ENCODE measurements around the gene TLE3. TPM values are rescaled to one million over a fixed set of nuclear protein-coding genes. Genes with fewer than 3 reads are reported as not detected.

TLE3 gene
- total RNA-seq, 1 experiment from 2014 or later = 83.5 TPM

DNA sequence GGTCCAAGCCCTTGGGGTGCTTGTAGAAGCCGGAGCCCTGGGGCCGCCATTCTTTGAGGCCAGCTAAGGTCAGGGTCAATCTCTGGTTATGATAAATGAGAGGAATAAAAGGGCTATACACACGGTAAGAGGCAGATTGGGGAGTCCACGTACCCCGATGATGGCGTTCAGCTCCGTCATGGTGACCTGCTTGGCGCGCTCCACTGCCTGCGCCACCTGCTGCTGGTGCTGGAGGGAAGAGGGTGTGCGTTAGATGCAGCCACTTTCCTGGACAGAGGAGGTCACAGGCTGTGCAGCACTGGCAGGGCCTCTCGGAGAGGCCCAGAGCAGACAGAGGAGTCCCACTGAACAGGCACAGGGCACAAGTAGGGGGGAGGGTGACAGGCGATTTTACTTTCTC is 23.3 kb downstream of the TLE3 start:
- DNase-seq = no peak
- Histone ChIP-seq H3K4me3 (ENCODE audit: insufficient read depth, low read depth, low read length) (no peak overlapping the region), H3K36me3 (replicated peaks; ENCODE audit: control insufficient read depth, insufficient read depth, low read length) (peaks cover 41% of the 10 kb centered on the region), H3K27me3 (ENCODE audit: control insufficient read depth, insufficient read depth, low read length) (no peaks in the 10 kb centered on the region)

DNA sequence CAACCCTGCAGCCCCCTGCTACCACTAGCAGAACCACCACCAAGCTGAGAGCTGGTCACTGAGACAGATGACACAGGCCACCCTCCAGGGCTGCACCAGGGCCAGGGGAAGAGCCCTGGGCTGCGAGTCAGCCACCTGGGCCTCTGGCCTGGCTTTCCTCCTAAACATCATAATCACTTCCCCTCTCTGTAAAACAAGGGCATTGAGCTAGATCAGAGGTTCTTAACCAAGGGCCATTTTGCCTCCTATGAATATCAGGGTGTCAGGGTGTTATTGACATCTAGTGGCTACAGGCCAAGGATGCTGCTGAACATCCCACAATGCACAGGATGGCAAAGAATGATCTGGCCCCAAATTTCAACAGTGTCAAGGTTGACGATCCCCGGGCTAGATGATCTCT is 25.2 kb downstream of the TLE3 start:
- peaks cover 50% of the 10 kb centered on the region for H3K36me3 ChIP-seq (replicated peaks; ENCODE audit: control insufficient read depth, insufficient read depth, low read length)
- H3K4me3 ChIP-seq (ENCODE audit: insufficient read depth, low read depth, low read length) = no peak overlapping the region
- no peaks in the 10 kb centered on the region for H3K27me3 ChIP-seq (ENCODE audit: control insufficient read depth, insufficient read depth, low read length)
- no peak for DNase-seq

DNA sequence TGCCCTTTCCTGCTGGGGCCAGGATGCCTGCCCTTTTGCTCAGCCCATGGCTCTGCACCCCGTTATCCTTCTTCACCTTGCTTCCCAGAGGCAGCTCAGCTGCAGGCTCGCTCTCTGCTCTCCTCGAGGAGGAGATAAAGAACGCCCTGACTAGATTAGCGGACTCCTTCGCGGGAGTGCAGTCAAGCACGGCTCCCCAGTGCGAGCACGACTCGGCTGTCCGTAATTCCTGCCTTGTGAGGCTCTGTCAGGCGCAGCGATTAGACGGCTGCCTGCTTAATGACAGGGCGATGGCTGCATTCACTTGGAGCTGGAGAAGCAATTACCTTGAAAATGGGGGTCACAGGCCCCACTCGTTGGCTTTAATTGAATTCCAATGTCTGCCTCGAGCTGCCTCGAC is 25.9 kb downstream of the TLE3 start:
- DNase-seq = no peak
- Histone ChIP-seq H3K27me3 (ENCODE audit: control insufficient read depth, insufficient read depth, low read length) (no peaks in the 10 kb centered on the region), H3K4me3 (ENCODE audit: insufficient read depth, low read depth, low read length) (no peak overlapping the region), H3K36me3 (replicated peaks; ENCODE audit: control insufficient read depth, insufficient read depth, low read length) (peaks cover 50% of the 10 kb centered on the region)

DNA sequence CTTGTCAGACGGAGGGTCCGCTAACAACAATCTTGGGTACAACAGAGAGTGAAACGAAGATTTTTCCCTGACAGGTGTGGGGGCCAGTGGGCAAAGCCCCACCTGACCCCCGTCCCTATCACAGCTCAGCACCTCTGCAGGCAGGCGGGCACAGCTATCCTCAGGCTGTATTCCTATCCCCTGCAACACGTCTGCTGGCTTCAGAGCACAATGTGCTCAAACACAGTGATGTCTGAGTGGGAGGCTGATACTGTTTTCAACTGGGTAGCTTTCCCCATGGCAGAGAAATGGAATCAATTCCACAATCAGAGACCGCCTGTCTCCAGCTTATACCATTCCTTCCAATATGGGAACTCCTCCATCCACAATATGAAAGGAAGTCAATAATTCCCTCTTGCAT is 28.0 kb downstream of the TLE3 start:
- no peak for DNase-seq
- Histone ChIP-seq H3K36me3 (replicated peaks; ENCODE audit: control insufficient read depth, insufficient read depth, low read length) (peaks cover 54% of the 10 kb centered on the region), H3K27me3 (ENCODE audit: control insufficient read depth, insufficient read depth, low read length) (no peaks in the 10 kb centered on the region), H3K4me3 (ENCODE audit: insufficient read depth, low read depth, low read length) (no peak overlapping the region)

DNA sequence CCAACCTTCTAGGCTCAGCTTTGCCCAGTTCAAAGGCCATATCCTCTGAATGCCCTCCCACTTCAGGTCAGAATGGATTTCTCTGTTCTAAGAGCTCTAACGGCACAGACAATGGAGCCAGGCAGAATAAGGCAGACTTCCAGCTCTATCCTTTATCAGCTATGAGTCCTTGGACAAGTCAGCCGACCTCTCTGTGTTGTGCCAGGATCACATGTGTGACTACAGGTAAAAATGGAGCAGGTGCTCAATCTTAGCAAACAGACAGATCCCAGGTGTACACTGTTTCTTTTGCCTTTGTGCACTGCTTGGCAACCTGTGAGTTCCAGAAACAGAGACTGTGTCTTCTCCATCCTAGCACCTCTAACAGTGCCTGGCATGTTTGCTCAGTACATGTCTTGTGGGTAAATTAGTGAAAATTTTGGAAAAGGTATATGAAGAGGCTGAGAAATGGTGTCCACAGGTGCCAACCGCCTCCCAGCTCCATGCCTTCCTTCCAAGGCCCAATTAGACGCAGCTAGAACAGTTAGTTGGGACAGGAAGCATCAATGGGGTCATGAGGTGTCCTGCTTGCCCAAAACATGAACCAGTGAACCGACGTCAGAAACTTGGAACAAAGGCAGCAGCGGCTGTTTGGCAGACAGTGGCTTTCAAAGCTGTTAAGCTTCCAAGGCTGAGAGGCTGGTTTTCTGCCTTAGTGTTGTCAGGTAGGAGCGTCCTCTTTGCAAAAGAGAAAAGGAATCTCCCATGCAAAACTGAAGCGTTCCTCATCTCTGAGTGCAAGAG is 28.7 kb downstream of the TLE3 start:
- Histone ChIP-seq H3K27me3 (ENCODE audit: control insufficient read depth, insufficient read depth, low read length) (no peaks in the 10 kb centered on the region), H3K36me3 (replicated peaks; ENCODE audit: control insufficient read depth, insufficient read depth, low read length) (peaks cover 48% of the 10 kb centered on the region), H3K4me3 (ENCODE audit: insufficient read depth, low read depth, low read length) (no peak overlapping the region)
- no peak for DNase-seq

DNA sequence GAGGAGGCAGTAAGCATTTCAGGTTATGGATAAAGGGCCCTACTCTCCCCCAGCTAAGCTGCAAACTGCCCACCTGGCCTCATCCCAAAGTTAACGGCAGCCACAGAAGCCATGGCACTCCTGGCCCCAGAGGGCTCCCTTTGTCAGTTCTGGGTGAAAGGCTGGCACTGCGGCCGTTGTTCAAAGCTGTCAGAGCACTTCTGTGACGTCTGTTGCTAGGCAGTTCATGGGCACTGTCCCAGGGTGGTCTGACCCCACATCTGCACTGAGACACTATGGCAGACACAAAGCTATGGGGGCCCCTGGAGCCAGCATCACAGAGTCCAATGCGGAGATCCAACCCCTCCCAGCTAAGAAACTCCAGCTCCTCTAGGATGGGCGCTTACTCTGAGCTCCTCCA is 30.0 kb downstream of the TLE3 start:
- Histone ChIP-seq H3K27me3 (ENCODE audit: control insufficient read depth, insufficient read depth, low read length) (no peaks in the 10 kb centered on the region), H3K4me3 (ENCODE audit: insufficient read depth, low read depth, low read length) (no peak overlapping the region), H3K36me3 (replicated peaks; ENCODE audit: control insufficient read depth, insufficient read depth, low read length) (peaks cover 47% of the 10 kb centered on the region)
- DNase-seq = no peak

DNA sequence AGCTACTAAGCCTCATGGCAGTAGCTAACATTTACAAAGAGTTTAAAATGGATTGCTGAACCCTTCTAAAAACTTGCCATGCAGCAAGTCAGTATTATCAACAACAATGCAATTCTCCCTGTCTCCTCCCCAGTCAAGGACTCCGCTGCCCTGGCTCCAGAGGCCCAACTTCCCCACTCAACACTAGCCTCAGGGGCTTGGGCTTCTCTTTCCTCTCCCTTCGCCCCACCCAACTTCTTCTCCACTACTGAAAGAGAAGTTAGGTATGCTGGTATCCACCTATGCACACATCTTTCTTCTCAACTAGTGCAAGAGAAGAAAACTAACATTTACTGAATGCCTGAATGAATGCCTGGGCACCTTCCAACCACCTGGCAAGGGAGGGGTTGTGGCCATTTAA is 30.7 kb downstream of the TLE3 start:
- Histone ChIP-seq H3K4me3 (ENCODE audit: insufficient read depth, low read depth, low read length) (no peak overlapping the region), H3K36me3 (replicated peaks; ENCODE audit: control insufficient read depth, insufficient read depth, low read length) (peaks cover 43% of the 10 kb centered on the region), H3K27me3 (ENCODE audit: control insufficient read depth, insufficient read depth, low read length) (no peaks in the 10 kb centered on the region)
- DNase-seq = no peak

DNA sequence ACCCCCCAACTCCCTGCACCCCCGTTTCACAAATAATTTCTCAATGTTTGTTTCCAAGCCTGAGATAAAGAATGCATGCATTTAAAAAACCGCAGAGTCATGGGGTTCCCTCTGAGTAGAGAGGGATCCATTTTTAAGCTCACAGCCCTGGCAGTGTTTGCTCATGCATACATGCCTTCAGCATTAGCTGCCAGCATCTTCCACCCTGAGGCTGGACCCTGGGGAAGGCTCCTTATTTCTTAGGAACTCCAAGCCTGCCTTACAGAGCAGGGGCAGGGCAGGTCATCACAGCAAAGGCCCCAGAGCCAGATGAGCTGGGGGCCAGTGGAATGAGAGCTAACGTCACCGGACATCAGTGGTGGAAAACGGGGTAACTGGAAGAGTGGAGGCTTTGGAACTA is 31.3 kb downstream of the TLE3 start:
- no peak for DNase-seq
- Histone ChIP-seq H3K4me3 (ENCODE audit: insufficient read depth, low read depth, low read length) (no peak overlapping the region), H3K36me3 (replicated peaks; ENCODE audit: control insufficient read depth, insufficient read depth, low read length) (peaks cover 45% of the 10 kb centered on the region), H3K27me3 (ENCODE audit: control insufficient read depth, insufficient read depth, low read length) (no peaks in the 10 kb centered on the region)

DNA sequence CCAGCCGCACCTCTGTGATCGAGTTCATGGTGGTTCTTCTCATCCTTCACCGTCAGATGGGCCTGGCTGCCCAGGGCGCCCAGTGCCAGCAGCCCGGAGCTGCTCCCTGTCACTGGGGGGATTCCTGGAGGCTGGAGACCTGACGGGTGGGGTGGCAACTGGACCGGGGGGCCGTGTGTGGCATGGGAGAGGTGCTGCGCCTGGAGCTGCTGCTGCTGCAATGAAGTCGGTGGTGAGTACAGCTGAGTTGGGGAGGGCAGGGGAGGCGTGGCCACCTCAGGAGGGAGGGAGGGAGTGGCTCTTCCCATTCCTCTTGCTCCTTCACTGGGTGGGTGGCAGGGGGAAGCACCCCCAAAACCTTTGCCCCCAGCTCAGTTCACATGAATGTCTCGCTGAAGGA is 31.7 kb downstream of the TLE3 start:
- H3K36me3 ChIP-seq (replicated peaks; ENCODE audit: control insufficient read depth, insufficient read depth, low read length) = peaks cover 44% of the 10 kb centered on the region
- H3K27me3 ChIP-seq (ENCODE audit: control insufficient read depth, insufficient read depth, low read length) = no peaks in the 10 kb centered on the region
- H3K4me3 ChIP-seq (ENCODE audit: insufficient read depth, low read depth, low read length) = no peak overlapping the region
- DNase-seq = peak; percentile 72

DNA sequence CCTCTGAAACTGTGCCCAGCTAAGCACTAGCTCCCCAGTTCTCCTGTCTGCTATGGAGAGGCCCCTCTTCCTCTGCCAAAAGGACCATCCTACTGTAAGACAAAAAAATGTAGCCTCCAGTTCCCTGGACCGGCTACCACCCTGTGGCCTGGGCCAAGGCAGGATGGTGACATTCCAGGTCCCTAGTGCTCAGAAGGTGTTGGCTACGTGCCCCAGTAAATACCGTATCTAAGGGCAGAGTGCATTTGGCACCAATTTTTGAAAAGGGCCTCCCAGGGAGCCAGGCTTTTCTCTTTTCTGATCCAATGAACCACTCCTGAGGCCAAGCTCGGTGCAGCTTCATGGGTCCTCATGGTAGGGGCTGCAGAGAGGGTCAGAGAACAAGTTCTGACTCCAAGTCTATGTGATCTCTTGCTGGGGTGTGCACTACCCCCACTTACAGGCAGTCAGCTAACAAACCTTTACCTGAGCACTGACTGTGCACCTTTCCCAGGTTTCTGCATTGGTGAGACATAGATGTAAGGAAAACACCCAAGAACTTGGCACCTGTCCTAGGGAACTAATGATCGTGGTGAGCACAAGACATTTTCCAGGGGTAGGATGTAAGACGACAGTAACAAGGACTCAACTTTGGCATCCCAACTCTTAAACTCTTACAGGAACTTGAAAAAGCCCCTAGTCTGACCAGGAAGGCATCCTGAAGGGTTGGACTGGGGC is 32.6 kb downstream of the TLE3 start:
- no peak overlapping the region for H3K4me3 ChIP-seq (ENCODE audit: insufficient read depth, low read depth, low read length)
- peaks cover 37% of the 10 kb centered on the region for H3K36me3 ChIP-seq (replicated peaks; ENCODE audit: control insufficient read depth, insufficient read depth, low read length)
- no peaks in the 10 kb centered on the region for H3K27me3 ChIP-seq (ENCODE audit: control insufficient read depth, insufficient read depth, low read length)
- DNase-seq = no peak

DNA sequence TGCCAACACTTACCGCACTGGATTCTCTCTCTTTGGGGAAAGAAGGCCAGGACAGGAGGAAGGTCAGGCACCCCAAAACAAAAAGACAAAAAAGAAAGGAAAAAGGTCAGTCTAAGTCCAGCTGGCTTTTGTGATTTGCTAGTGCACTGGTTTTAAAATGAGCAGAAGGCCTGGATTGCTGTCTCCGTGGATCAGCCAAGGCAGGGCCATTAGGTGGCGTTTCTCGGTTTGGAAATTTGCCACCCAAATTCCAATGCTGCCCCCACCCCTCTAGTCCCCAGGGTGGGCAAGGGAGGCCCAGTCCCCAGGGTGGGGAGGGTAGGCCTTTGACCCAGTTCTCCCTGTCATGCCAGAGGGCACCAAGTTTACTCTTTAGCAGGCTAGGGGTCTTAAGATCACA is 33.3 kb downstream of the TLE3 start:
- DNase-seq = no peak
- Histone ChIP-seq H3K4me3 (ENCODE audit: insufficient read depth, low read depth, low read length) (no peak overlapping the region), H3K27me3 (ENCODE audit: control insufficient read depth, insufficient read depth, low read length) (no peaks in the 10 kb centered on the region), H3K36me3 (replicated peaks; ENCODE audit: control insufficient read depth, insufficient read depth, low read length) (peaks cover 40% of the 10 kb centered on the region)

DNA sequence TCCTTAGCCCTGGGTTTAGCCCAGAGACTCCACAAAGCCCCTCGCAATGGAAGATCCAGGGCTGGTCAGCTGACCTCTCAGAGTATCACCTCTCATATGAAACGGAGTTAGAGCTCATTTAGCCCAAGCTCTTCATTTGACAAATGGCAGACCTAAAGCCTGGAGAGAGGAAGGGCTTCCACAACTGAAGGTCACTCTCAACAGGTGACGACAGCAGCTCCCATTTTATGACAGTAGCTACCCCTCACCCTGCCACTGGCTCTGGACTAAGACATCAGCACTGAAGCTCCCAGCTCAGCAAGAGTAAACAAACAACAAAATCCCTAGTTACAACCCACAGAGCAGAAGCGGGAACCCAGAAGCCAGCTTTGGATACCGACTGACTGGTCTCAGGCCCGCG is 33.7 kb downstream of the TLE3 start:
- no peak for DNase-seq
- no peaks in the 10 kb centered on the region for H3K27me3 ChIP-seq (ENCODE audit: control insufficient read depth, insufficient read depth, low read length)
- H3K4me3 ChIP-seq (ENCODE audit: insufficient read depth, low read depth, low read length) = no peak overlapping the region
- peaks cover 39% of the 10 kb centered on the region for H3K36me3 ChIP-seq (replicated peaks; ENCODE audit: control insufficient read depth, insufficient read depth, low read length)

DNA sequence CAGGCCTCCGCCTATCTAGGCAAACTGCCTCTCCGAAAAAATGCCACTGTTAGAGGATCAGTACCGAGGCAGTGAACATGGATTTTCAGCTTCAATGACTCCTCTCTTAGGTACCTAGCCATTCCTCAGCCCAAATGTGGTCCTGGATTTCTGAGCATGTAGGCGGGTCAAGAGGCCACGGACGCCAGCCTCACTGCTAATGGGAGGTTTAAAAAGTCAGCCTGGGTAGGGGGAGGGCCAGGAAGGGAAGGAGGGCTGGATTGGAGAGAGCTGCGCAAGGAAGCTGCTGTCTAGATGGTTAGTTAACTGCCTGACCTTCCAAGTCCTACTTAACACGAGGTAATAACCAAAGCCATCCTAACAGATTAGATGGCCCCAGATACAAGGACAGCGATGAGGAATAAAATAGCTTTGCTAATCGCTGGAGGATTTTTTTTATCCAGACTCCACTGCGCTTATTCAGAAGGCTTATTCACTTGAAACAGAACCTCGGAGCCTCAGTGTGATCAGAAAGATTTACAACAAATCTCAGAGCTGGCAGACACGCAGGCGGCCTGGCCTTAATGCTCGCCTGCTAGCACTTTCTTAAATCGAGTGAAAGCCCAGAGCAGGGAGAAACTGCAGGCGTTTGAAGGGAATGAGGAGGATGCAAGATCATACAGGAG is 34.3 kb downstream of the TLE3 start:
- DNase-seq = no peak
- Histone ChIP-seq H3K27me3 (ENCODE audit: control insufficient read depth, insufficient read depth, low read length) (no peaks in the 10 kb centered on the region), H3K4me3 (ENCODE audit: insufficient read depth, low read depth, low read length) (no peak overlapping the region), H3K36me3 (replicated peaks; ENCODE audit: control insufficient read depth, insufficient read depth, low read length) (peaks cover 36% of the 10 kb centered on the region)

DNA sequence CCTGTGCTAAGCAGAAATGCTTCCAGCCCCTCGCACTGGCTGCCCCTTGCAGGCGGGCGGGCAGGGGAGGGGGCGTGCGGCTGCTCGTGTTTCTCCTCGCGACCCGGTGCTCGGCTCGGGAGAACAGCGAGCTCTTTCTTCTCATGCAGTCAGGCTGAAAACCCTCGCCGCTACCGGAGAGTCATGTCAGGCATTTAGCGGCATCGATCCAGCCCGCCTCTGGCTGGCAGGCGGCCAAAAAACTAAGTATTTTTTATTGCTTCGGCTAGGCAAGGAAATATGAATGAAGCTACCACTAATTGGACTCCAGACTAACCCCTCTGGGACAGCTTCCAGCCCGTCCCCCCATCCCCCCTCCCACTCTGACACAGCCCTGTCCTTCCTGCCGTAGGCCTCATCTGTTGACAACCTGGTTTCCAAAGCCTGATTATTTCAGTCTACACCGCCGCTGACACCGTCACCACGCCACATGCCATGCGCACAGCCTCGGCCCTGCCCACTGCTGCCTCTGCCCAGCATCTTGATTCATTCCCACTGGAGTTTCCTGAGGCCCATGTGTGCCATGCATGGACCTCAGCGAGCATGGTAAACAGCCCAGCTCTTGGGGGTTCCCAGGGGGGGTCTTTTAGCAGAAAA is 35.3 kb downstream of the TLE3 start:
- DNase-seq = no peak
- Histone ChIP-seq H3K4me3 (ENCODE audit: insufficient read depth, low read depth, low read length) (no peak overlapping the region), H3K27me3 (ENCODE audit: control insufficient read depth, insufficient read depth, low read length) (no peaks in the 10 kb centered on the region), H3K36me3 (replicated peaks; ENCODE audit: control insufficient read depth, insufficient read depth, low read length) (peaks cover 41% of the 10 kb centered on the region)

All from H7 (cell line).